HG03175 (cell line): ENCODE results near the gene SDCBP2.
A peak's percentile ranks its signal among the peaks of the same experiment; 100 is the strongest.

Source experiments
- ATAC-seq: cut with Tn5 transposase; IDR thresholded peaks from one replicate; pipeline ENCODE4 v1.9.1; 2021; ENCODE audit warnings: mild to moderate bottlenecking, moderate library complexity; ENCODE audit not compliant: unreplicated experiment

SDCBP2 gene

GRCh38 chr20:1331801-1332453 lies 3.0 kb upstream of the SDCBP2 start:
- no peak for ATAC-seq

GRCh38 chr20:1331101-1331500 lies 2.2 kb upstream of the SDCBP2 start:
- no peak for ATAC-seq

GRCh38 chr20:1330075-1330830 lies 1.3 kb upstream of the SDCBP2 start:
- ATAC-seq = peak; percentile 35

- no peak for ATAC-seq
These were observed 886 bp downstream of the SDCBP2 start for GRCh38 chr20:1327827-1328679.

GRCh38 chr20:1327241-1327653 lies 1.7 kb downstream of the SDCBP2 start:
- ATAC-seq = no peak

GRCh38 chr20:1326031-1326930 lies 2.7 kb downstream of the SDCBP2 start:
- ATAC-seq = no peak

GRCh38 chr20:1325173-1326030 lies 3.5 kb downstream of the SDCBP2 start:
- ATAC-seq = peak; percentile 89

GRCh38 chr20:1324598-1325172 lies 4.3 kb downstream of the SDCBP2 start:
- no peak for ATAC-seq

- ATAC-seq = no peak
These were observed 4.9 kb downstream of the SDCBP2 start for GRCh38 chr20:1323830-1324597.

- ATAC-seq = no peak
These were observed 5.7 kb downstream of the SDCBP2 start for GRCh38 chr20:1323256-1323655.

GRCh38 chr20:1322511-1323245 lies 6.3 kb downstream of the SDCBP2 start:
- no peak for ATAC-seq

- no peak for ATAC-seq
These were observed 7.3 kb downstream of the SDCBP2 start for GRCh38 chr20:1321654-1321939.

GRCh38 chr20:1320902-1321653 lies 7.9 kb downstream of the SDCBP2 start:
- no peak for ATAC-seq

- no peak for ATAC-seq
These were observed 8.9 kb downstream of the SDCBP2 start for GRCh38 chr20:1320016-1320415.

- no peak for ATAC-seq
These were observed 9.5 kb downstream of the SDCBP2 start for GRCh38 chr20:1319462-1319861.

GRCh38 chr20:1319051-1319450 lies 9.9 kb downstream of the SDCBP2 start:
- no peak for ATAC-seq

GRCh38 chr20:1317545-1318255 lies 11.2 kb downstream of the SDCBP2 start:
- no peak for ATAC-seq
